ENCODE measurements around the gene FOSL2.

GRCh38 chr2:28346587-28346986 lies 46.1 kb upstream of the FOSL2 start:
- no peak for TF ChIP-seq CTCF (IDR thresholded peaks at IDR 0.05 in 2 of 3, conservative IDR thresholded peaks at IDR 0.05 in 1 of 3; ENCODE audit: control insufficient read depth in 2 of 3, extremely low read depth in 1 of 3, insufficient read depth in 1 of 3, low read depth in 3 of 3, low read length in 3 of 3)
- no peak for TF ChIP-seq E4F1 (IDR thresholded peaks at IDR 0.05; ENCODE audit: borderline replicate concordance, partially characterized antibody)
- no peak for TF ChIP-seq POLR2AphosphoS5 (IDR thresholded peaks at IDR 0.05; ENCODE audit: low read length)
- TF ChIP-seq NBN (IDR thresholded peaks at IDR 0.05): no peak
- TF ChIP-seq CEBPB (IDR thresholded peaks at IDR 0.05; ENCODE audit: borderline replicate concordance in 1 of 2, low read depth in 2 of 2, low read length in 2 of 2): no peak
- no peak for TF ChIP-seq TAF1 (IDR thresholded peaks at IDR 0.05; ENCODE audit: borderline replicate concordance, low read depth, low read length)

All from GM12878 (cell line).